ENCODE measurements around the gene UROS.

UROS gene

DNA sequence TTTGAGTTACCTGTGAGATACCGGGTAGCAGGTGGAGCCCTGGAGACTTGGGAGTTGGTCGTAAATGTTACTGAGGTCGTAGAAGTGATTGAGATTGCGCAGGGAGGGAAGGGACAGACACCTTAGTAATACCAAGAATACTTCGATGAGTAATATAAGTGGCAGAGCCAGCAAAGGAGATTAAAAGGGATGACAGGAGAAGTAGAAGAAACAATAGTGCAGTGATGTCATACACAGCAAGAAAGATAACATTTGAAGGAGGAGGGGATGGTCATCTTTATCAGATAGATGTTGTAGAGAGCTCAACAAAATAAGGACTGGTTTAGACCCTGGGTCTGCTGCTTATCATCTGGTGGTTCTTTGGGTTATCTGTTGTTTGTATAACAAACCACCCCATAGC is 5.3 kb upstream of the UROS start:
- no peak for DNase-seq (ENCODE audit: low read depth)

DNA sequence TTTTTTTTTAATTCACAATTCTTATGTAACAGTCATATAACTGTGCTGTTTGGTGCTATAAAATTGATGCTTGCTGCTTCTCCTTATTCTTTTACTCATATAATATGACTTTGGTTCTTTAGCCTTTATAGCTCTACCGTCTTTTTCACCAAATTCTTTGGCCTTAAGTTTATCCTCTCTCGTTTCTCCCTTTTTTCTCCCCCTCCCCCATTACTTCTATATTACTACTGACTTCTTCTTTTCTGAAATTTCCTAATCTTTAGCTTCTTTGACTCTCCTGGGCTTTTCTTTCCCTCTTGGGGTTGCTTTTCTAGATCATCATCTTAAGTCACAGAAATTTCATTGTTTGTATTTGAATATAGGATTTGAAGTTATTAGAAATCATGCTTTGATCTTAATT is 4.1 kb upstream of the UROS start:
- DNase-seq (ENCODE audit: low read depth) = no peak

- DNase-seq (ENCODE audit: low read depth) = no peak
Observed at GRCh38 chr10:125824736-125825135, 1.7 kb upstream of the UROS start.

GRCh38 chr10:125823663-125824251 is 699 bp upstream of the UROS start:
- no peak for DNase-seq (ENCODE audit: low read depth)

DNA sequence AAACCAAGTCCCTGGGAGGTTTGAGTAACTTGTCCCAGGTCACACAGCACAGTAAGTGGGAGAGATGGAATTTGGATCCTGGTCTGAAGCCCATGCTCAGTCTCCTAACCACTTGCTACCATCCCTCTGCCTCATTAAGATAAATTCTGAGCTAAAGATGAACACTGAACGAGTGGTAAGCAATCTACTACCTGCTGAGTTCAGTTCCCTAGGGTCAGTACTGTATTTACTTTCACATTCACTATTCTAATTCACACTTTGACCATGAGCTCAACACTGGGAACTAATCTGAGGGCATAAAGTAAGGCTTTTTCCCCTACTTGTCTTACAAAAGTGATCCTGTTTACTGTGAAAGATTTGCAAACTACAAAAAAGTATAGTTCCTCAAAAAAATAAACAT is 2.4 kb downstream of the UROS start:
- no peak for DNase-seq (ENCODE audit: low read depth)

DNA sequence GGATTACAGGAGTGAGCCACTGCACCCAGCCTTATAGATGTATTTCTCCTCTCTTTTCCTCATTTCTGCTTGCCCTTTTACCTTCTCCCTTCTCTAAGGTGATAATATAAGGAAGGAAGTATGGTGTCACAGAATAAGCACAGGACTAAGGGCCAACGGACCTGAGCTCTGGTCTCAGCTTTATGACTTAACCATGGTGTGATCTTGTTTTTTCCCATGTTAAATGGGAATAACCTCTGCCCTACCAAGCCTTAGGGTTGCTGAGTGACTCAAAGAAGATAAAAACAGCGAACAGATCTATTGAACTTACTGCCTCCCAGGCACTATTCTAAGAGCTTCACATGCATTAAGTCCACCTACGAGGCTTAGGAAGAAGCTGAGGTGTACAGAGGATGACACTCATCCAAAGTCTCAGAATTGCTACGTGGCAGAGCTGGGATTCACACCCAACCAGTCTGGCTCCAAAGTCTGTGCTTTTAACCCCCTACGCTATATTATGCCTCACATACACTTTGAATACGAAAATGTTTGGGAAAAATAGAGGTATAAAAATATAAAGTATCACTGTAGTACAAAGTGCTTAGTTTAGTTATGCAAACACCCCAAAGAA is 5.6 kb downstream of the UROS start:
- no peak for DNase-seq (ENCODE audit: low read depth)

GRCh38 chr10:125816548-125816947 is 6.5 kb downstream of the UROS start:
- DNase-seq (ENCODE audit: low read depth) = no peak

DNA sequence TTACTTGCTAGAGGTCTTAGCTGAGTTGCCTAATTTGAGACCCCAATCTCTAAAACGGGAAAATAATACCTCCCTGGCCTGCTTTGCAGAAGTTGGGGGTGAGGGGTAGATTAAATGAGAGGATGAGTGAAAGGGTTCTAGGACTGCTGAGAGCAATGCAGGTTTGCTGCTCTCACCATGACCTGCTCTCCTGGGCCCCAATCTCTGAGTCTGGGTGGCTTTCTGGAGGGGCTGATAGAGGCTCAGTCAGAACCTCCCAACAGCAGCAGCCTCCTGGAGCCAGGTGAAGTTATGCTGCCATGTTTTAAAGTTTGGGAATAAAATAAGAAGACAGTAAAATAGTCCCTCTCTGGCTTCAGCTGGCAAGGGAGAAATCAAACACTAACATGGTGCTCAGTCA is 7.3 kb downstream of the UROS start:
- DNase-seq (ENCODE audit: low read depth) = no peak

- no peak for DNase-seq (ENCODE audit: low read depth)
Observed at GRCh38 chr10:125812128-125812750, 10.8 kb downstream of the UROS start.

- no peak for DNase-seq (ENCODE audit: low read depth)
Observed at GRCh38 chr10:125811251-125811650, 11.8 kb downstream of the UROS start.

DNA sequence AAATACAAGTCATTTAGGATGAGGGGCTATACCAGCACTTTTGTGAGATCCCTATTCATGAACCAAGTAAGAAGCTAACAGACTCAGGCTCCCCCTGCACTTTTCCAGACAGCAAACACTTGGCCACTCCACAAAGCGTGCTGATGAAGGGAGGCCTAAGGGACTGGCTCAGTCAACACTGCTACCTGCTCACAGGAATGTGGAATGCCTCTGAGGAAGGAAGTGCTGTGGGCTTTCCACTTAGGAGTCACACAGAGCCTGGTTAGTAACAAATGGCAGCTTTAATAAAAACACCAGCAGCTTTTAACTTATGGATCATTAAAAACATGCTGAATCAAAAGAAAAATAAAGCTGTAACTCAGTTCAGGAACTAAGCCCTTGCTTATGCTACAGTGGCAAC is 15.0 kb downstream of the UROS start:
- DNase-seq (ENCODE audit: low read depth) = no peak

DNA sequence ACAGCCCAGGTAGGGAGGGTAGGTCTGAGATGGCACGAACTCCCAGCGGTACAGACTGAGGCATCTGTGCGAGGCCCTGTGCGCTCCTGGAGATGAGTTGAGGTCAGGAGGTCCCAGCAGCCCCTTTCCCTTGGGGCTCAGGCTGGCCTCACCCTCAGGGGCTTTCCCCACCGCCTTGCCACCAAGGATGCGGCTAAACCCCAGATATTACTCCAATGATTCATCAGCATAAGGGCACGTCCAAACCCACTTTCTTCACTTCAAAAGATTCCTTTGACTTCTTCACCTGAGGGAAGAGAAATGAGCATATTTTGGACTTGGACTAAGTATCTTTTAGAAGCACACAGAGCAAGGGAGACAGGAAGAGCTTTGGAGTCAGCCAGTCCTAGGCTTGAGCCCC is 20.3 kb downstream of the UROS start:
- DNase-seq (ENCODE audit: low read depth) = no peak

DNA sequence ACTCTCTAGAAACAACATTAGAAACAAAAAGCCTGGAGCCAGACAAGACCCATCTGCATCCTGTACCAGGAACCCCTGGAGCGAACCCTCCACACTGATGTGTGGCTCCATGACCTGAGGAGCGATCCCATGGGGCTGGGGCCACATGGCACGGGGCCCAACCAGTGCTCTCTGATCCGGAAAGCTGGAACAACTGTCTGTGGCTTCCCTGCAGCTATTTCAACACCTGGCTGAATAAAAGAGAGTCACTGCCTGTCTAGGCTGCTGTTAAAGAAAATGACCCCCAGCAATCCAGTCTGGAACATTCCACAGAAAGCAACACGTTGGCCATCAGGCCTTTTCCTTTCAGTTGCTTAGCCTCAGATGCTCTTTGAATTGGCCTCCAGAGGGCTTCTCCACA is 20.9 kb downstream of the UROS start:
- no peak for DNase-seq (ENCODE audit: low read depth)

- no peak for DNase-seq (ENCODE audit: low read depth)
Observed at GRCh38 chr10:125801574-125801973, 21.5 kb downstream of the UROS start.

- DNase-seq (ENCODE audit: low read depth) = no peak
Observed at GRCh38 chr10:125799451-125800182, 23.4 kb downstream of the UROS start.

GRCh38 chr10:125797994-125798662 is 24.9 kb downstream of the UROS start:
- DNase-seq (ENCODE audit: low read depth) = no peak

DNA sequence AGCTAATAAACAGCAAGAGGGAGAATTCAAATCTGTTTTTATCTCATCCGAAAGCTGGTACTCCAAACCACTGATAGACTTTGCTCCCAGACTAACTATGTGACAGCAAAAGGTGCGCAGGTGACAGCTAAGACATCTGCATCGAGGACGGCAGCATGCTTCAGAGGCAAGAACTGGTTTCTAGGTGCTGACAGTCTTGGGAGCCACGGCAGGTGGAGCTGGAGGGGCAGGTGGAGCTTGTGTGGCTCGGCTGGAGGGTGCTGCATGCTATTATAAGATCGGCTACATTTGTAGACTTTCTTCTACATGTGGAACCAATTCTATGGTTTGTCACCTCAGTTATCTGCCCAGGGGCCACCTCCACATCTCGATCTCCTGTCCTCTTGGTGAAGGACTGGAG is 25.6 kb downstream of the UROS start:
- DNase-seq (ENCODE audit: low read depth) = no peak

DNA sequence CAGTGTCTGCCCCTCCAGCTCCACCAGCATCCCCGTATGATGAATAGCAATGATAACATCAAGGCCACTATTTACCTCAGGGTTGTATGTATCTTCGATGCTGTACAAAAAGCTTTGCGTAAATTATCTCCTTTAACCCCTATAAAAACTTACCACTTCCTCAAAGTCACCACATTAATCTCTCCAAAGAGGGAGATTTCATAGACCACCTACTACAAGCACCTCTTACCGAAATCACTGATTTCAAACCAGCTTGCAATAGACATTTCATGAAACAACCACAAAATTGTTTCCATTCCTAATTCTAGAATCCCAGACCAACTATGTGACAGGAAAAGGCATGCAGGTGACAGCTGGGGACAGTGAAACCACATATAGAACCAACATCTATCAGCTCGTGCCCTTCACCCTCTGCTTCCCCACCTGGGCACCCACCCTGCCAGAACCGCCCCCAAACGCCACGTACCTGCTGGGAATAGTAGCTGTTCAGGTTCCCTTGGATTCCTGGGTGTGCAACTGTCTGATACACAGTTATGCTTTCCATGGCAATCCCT is 27.3 kb downstream of the UROS start:
- no peak for DNase-seq (ENCODE audit: low read depth)

GRCh38 chr10:125795128-125795527 is 27.9 kb downstream of the UROS start:
- no peak for DNase-seq (ENCODE audit: low read depth)

DNA sequence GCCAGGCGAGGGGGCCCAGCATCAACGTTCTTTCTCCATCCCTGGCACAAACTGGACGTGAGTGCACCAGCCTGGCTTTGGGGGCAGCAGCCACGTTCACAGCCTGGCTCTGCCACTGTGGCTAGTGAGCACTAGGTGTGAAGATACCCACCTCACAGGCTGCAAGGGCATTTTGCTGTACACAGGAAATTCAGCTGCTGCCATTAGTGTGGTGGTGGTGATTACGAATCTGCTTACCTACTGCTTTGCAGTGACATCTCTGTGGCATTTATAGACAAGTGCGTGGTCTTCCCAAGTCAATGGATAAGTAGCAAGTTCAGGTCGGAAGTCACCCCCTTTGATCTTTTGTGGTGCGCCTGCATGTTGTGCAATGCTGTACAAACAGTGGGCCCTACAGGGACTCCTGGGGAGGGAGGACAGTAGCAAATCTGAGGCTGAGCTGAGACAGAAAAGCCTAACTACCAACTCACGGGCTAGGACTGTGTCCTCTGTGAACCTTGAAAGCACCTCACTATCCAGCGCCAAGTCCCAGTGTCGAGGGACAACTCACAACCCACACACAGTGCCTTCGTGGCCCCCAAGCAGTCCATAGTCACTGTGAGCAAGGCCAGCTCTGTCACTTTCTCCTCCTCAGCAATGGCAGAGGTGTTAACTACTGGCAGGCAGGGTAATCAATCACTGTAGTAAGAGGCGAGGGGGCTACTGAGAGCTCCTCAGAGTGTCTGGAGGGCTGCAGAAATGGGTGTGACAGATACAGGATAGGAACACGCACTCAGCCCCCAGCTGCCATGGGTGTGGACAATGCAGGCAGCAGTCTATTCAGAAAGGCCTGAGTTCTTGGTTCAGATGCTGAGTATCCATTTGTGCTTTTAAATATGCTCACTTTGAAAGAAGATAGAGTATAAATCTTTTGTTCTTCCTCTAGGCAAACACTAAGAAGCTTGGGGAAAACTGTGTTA is 30.4 kb downstream of the UROS start:
- no peak for DNase-seq (ENCODE audit: low read depth)

Data from stimulated activated CD8-positive, alpha-beta memory T cell treated with anti-CD3 and anti-CD28 coated beads, Interleukin-12 subunit alpha, Interleukin-12 subunit beta, amount 100 ng/mL, for 4 hours (primary cell).